ENCODE measurements around the gene TMEM170A.
"Not testable (repeated sequence)": the region's sequence is repeated elsewhere in the genome, so short reads cannot be mapped to it uniquely, and the experiment has no call there.

The TMEM170A gene

GRCh38 chr16:75471723-75472633 is 7.5 kb upstream of the TMEM170A start:
- no peak overlapping the region for H3K27ac ChIP-seq (ENCODE audit: low read depth, low read length)
- no peaks in the 10 kb centered on the region for H3K79me2 ChIP-seq (ENCODE audit: insufficient read depth, low read length)
- H3K4me3 ChIP-seq (ENCODE audit: insufficient read depth, low read length, poor library complexity, severe bottlenecking): no peak overlapping the region
- H2AFZ ChIP-seq (ENCODE audit: low read depth, low read length, severe bottlenecking): no peak overlapping the region
- no peaks in the 10 kb centered on the region for H3F3A ChIP-seq (ENCODE audit: insufficient read depth)
- no peak overlapping the region for H3K4me2 ChIP-seq (ENCODE audit: low read depth, low read length, poor library complexity, severe bottlenecking)
- H3K27me3 ChIP-seq (ENCODE audit: low read length): no peaks in the 10 kb centered on the region
- no peaks in the 10 kb centered on the region for H3K9me3 ChIP-seq (ENCODE audit: insufficient read depth, low read length)
- no peaks in the 10 kb centered on the region for H3K9me2 ChIP-seq (replicated peaks; ENCODE audit: insufficient read depth, low read length)
- TF ChIP-seq CTCF (IDR thresholded peaks at IDR 0.05; ENCODE audit: insufficient read depth, low read length, poor library complexity, severe bottlenecking): peak; percentile 58
- TF ChIP-seq EZH2phosphoT487 (conservative IDR thresholded peaks at IDR 0.05; ENCODE audit: low read length): no peak
- no peaks in the 10 kb centered on the region for H3K36me3 ChIP-seq (ENCODE audit: low read length)
- no peak overlapping the region for H3K9ac ChIP-seq (ENCODE audit: low read length)
- no peaks in the 10 kb centered on the region for H4K20me1 ChIP-seq (ENCODE audit: low read depth, low read length)

- Histone ChIP-seq H3K4me2 (ENCODE audit: low read depth, low read length, poor library complexity, severe bottlenecking) (no peak overlapping the region), H3K9ac (ENCODE audit: low read length) (no peak overlapping the region), H3K9me3 (ENCODE audit: insufficient read depth, low read length) (no peaks in the 10 kb centered on the region), H3K36me3 (ENCODE audit: low read length) (no peaks in the 10 kb centered on the region), H3K4me3 (ENCODE audit: insufficient read depth, low read length, poor library complexity, severe bottlenecking) (no peak overlapping the region), H3K79me2 (ENCODE audit: insufficient read depth, low read length) (peaks cover 22% of the 10 kb centered on the region), H3K9me2 (replicated peaks; ENCODE audit: insufficient read depth, low read length) (no peaks in the 10 kb centered on the region), H3K27me3 (ENCODE audit: low read length) (no peaks in the 10 kb centered on the region), H3F3A (ENCODE audit: insufficient read depth) (0 out of 2 replicates have a peak, but pooled peaks cover 3% of the 10 kb centered on the region), H3K27ac (ENCODE audit: low read depth, low read length) (no peak overlapping the region), H2AFZ (ENCODE audit: low read depth, low read length, severe bottlenecking) (no peak overlapping the region), H4K20me1 (ENCODE audit: low read depth, low read length) (no peaks in the 10 kb centered on the region)
- no peak for TF ChIP-seq CTCF (IDR thresholded peaks at IDR 0.05; ENCODE audit: insufficient read depth, low read length, poor library complexity, severe bottlenecking)
- no peak for TF ChIP-seq EZH2phosphoT487 (conservative IDR thresholded peaks at IDR 0.05; ENCODE audit: low read length)
Measured at GRCh38 chr16:75466760-75467159, 2.3 kb upstream of the TMEM170A start.

DNA sequence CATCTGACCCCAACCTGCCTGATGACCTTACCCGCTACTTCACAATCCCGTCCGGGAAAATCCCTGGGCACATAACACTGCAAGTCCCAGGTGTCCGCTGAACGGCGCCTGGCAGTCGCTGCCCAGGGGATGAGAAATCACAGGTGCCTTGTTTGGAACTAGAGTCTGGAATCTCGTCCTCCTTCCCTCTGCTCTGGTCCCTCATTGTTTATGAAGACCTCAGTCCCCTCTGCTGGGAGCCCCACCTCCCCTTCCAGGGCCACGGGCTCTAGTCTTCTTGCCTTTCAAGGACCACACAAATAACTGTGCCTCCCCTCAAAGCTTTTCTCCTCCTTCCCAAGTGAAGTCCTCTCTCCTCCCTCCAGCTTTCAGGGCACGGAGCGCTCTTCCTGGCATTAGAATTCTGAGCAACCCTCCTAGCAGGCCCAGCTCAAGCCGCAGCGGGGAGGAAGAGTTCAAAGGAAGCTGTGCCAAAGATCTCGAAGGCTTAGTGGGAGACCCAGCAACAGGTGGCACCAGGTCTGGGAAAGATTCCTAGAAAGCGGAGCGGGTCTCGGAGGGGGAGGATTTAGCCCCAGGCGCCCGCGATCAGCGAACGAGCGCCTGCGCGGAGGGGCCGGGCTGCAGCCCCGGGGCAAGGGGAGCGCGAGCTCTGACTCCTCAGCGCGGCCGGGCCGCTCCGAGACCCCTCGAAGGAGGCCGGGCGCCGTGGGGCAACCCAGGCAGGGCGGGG is 934 bp downstream of the TMEM170A start:
- peak overlapping the region; percentile 82 for H3K4me2 ChIP-seq (ENCODE audit: low read depth, low read length, poor library complexity, severe bottlenecking)
- not testable (repeated sequence) for H3K9me2 ChIP-seq (replicated peaks; ENCODE audit: insufficient read depth, low read length); H3K9me3 ChIP-seq (ENCODE audit: insufficient read depth, low read length); H3F3A ChIP-seq (ENCODE audit: insufficient read depth); H3K27ac ChIP-seq (ENCODE audit: low read depth, low read length); H3K36me3 ChIP-seq (ENCODE audit: low read length); H3K27me3 ChIP-seq (ENCODE audit: low read length); H4K20me1 ChIP-seq (ENCODE audit: low read depth, low read length)
- peak overlapping the region; percentile 69 for H3K4me3 ChIP-seq (ENCODE audit: insufficient read depth, low read length, poor library complexity, severe bottlenecking)
- peak overlapping the region; percentile 78 for H3K9ac ChIP-seq (ENCODE audit: low read length)
- peak overlapping the region; percentile 71 for H2AFZ ChIP-seq (ENCODE audit: low read depth, low read length, severe bottlenecking)
- H3K79me2 ChIP-seq (ENCODE audit: insufficient read depth, low read length): peaks cover 53% of the 10 kb centered on the region
